K562 (cell line): Measurements from ENCODE around the gene MSS51. TPM values are rescaled to one million over a fixed set of nuclear protein-coding genes. Genes with fewer than 3 reads are reported as not detected.

Source experiments
- ATAC-seq: fragments of 200-7000 bp; cut with Tn5 transposase; 3 replicates; pipeline ENCODE4 v1.9.1; 2020; ENCODE audit warnings: moderate library complexity
- BruUV-seq: library from RNA; stranded (reverse); fragments of 400-500 nt; replicated peaks from 2 replicates; lab custom pipeline; 2021; lab: Mats Ljungman, UMichigan
- CTCF ChIA-PET: fragments of 300-600 bp; formaldehyde crosslinking; extraction: SDS; loops from one replicate; lab custom pipeline; 2021; ENCODE audit warnings: low intra/inter-chr PET ratio; lab: Yijun Ruan, JAX
- POLR2A ChIA-PET: fragments of 300-600, 350-650 bp; sonication (Branson Sonifier 250); formaldehyde crosslinking; extraction: SDS; loops from one replicate; lab custom pipeline; 2021; ENCODE audit warnings: antibody characterized with exemption, inconsistent platforms; lab: Yijun Ruan, JAX
- DNase-seq, 4 experiments: peaks; one replicate each; pipeline versions ENCODE4 v3.0.0 to v3.0.0-alpha.2; 2011 to 2018; ENCODE audit warnings: low spot score in 3 of 4, mixed read lengths in 3 of 4; ENCODE audit errors: extremely low read depth in 1 of 4
- FAIRE-seq: peaks from 2 replicates; lab custom pipeline; 2011; peaks lifted over from hg19 to GRCh38; lab: Jason Lieb, UNC
- H2AFZ ChIP-seq: 2 replicates; pipeline ENCODE4 v1.6.0; 2011; ENCODE audit warnings: low read depth, low read length, control low read depth, inconsistent platforms
- H3K27ac ChIP-seq: fragments of 200-600 bp; 3 replicates; pipeline ENCODE4 v1.8.0; 2011; ENCODE audit warnings: low read depth, mild to moderate bottlenecking, control low read depth, inconsistent platforms, low read length, moderate library complexity, mixed read lengths; ENCODE audit errors: extremely low read depth
- H3K27me3 ChIP-seq, 2 experiments: fragments of 300-600 bp in 1 of 2; 2 replicates in 1 of 2; 3 replicates in 1 of 2; pipeline versions ENCODE4 v1.6.0 to v1.8.0; 2011; ENCODE audit warnings: inconsistent platforms in 2 of 2, low read length in 2 of 2, mild to moderate bottlenecking in 1 of 2, mixed read lengths in 1 of 2, moderate library complexity in 1 of 2; ENCODE audit not compliant: control insufficient read depth in 2 of 2, insufficient read depth in 2 of 2
- H3K36me3 ChIP-seq: fragments of 300-600 bp; 3 replicates; pipeline ENCODE4 v1.8.0; 2011; ENCODE audit warnings: mild to moderate bottlenecking, low read length, inconsistent platforms; ENCODE audit not compliant: control insufficient read depth, insufficient read depth
- H3K4me1 ChIP-seq, 2 experiments: fragments of 200-600 bp in 1 of 2; replicated peaks in 1 of 2; 2 replicates in 1 of 2; 3 replicates in 1 of 2; pipeline versions ENCODE4 v1.5.1 to v1.8.0; 2011; ENCODE audit warnings: inconsistent platforms in 2 of 2, low read length in 2 of 2, mild to moderate bottlenecking in 1 of 2, mixed read lengths in 1 of 2, moderate library complexity in 1 of 2; ENCODE audit not compliant: control insufficient read depth in 2 of 2, insufficient read depth in 2 of 2
- H3K4me2 ChIP-seq: 2 replicates; pipeline ENCODE4 v1.6.1; 2011; ENCODE audit warnings: low read length, control low read depth, inconsistent platforms, mixed read lengths; ENCODE audit not compliant: insufficient read depth
- H3K4me3 ChIP-seq: fragments of 200-600 bp; sonication (generic), shearing (Covaris generic); 2 replicates; pipeline ENCODE4 v1.5.1; 2016; ENCODE audit warnings: control low read depth, inconsistent platforms
- H3K79me2 ChIP-seq: fragments of 200-600 bp; 3 replicates; pipeline ENCODE4 v1.8.0; 2011; ENCODE audit warnings: low read length, inconsistent platforms; ENCODE audit not compliant: control insufficient read depth, insufficient read depth
- H3K9ac ChIP-seq, 2 experiments: 2 replicates each; pipeline versions ENCODE4 v1.6.0 to v1.6.1; 2011; ENCODE audit warnings: low read depth in 2 of 2, low read length in 2 of 2, control low read depth in 1 of 2, inconsistent platforms in 1 of 2, mild to moderate bottlenecking in 1 of 2, mixed read lengths in 1 of 2; ENCODE audit not compliant: insufficient read depth in 1 of 2
- H3K9me1 ChIP-seq: one replicate; pipeline ENCODE4 v1.6.0; 2011; ENCODE audit warnings: inconsistent platforms, mild to moderate bottlenecking, low read length, moderate library complexity; ENCODE audit not compliant: control insufficient read depth, insufficient read depth
- H3K9me3 ChIP-seq: replicated peaks from 2 replicates; pipeline ENCODE4 v1.5.1; 2011; ENCODE audit warnings: low read depth, low read length, inconsistent platforms; ENCODE audit not compliant: control insufficient read depth, insufficient read depth
- H4K20me1 ChIP-seq: replicated peaks from 2 replicates; pipeline ENCODE4 v1.6.1; 2011; ENCODE audit warnings: low read length, inconsistent platforms, mixed read lengths; ENCODE audit not compliant: control insufficient read depth, insufficient read depth
- C11orf30 ChIP-seq: fragments of 450-650 bp; IDR thresholded peaks from 2 replicates; pipeline ENCODE4 v1.6.1; 2016; ENCODE audit warnings: low read depth, mild to moderate bottlenecking
- EHMT2 ChIP-seq: fragments of 450-650 bp; IDR thresholded peaks from 2 replicates; pipeline ENCODE4 v1.6.1; 2018; ENCODE audit warnings: antibody characterized with exemption
- MIER1 ChIP-seq: fragments of 450-650 bp; IDR thresholded peaks from 2 replicates; pipeline ENCODE4 v1.6.1; 2016; ENCODE audit warnings: antibody characterized with exemption, mild to moderate bottlenecking, low read depth
- SRF ChIP-seq, 2 experiments: fragments of 250-450, 450-650 bp in 1 of 2; sonication (Bioruptor Pico) in 1 of 2; sonication (generic) in 1 of 2; formaldehyde crosslinking; IDR thresholded peaks; 2 replicates each; pipeline versions ENCODE4 v1.5.0 to v1.5.1; 2020 to 2022; ENCODE audit warnings: mild to moderate bottlenecking in 1 of 2, missing genetic modification reagents in 1 of 2
- ZNF316 ChIP-seq: fragments of 450-650 bp; IDR thresholded peaks from 2 replicates; pipeline ENCODE4 v1.6.1; 2016
- ZNF76 ChIP-seq: fragments of 250-450 bp; sonication (Bioruptor Pico); IDR thresholded peaks from 2 replicates; pipeline ENCODE4 v1.4.0; 2020; ENCODE audit warnings: mild to moderate bottlenecking, moderate library complexity, borderline replicate concordance
- WGBS: fragments of 100-300 bp; shearing (Covaris generic); methylation state at CpG from one replicate; pipeline ENCODE4 v1.1.6; 2016; ENCODE audit warnings: low coverage, mixed read lengths; ENCODE audit not compliant: insufficient coverage; ENCODE audit errors: missing lambda C conversion rate; 5-methylcytosine and 5-hydroxymethylcytosine counted together
- in situ Hi-C: fragments of 300-500 bp; cut with MboI; formaldehyde crosslinking; loops from 4 replicates; pipeline ENCODE4 v1.15.0; 2018; ENCODE audit warnings: inconsistent platforms, mixed read lengths
- intact Hi-C: fragments of 100-400 bp; cut with micrococcal nuclease; formaldehyde crosslinking; loops from 2 replicates; pipeline ENCODE4 v1.14.2; 2022
- polyA plus RNA-seq, 8 experiments: library from polyadenylated mRNA; depleted of rRNA in 4 of 8; stranded (reverse) in 5 of 8; unstranded in 3 of 8; fragments of >200 nt; fragmentation: Nextera tagmentation in 2 of 8; fragmentation: Illumina TruSeq in 1 of 8; extraction: Ambion mirVana in 2 of 8; extraction: Trizol in 1 of 8; gene quantifications; 2 replicates each; pipeline versions ENCODE4 v1.2.1 to v1.2.3, GENCODE V29; 2011 to 2014; ENCODE audit warnings: inconsistent platforms in 1 of 8, missing spikeins in 1 of 8
- total RNA-seq, 7 experiments: library from RNA; depleted of rRNA in 6 of 7; stranded (reverse); fragments of >200 nt in 6 of 7; fragmentation: Illumina TruSeq in 2 of 7; extraction: Trizol in 2 of 7; gene quantifications; 2 replicates each; pipeline versions ENCODE4 v1.2.1 to v1.2.3, GENCODE V29; 2011 to 2021; ENCODE audit warnings: low replicate concordance in 1 of 7
- TF ChIP-seq, protein P1 (sequence below), 2 experiments: fragments of 450-650 bp; IDR thresholded peaks; 2 replicates each; pipeline ENCODE4 v1.6.1; 2018; ENCODE audit warnings: mild to moderate bottlenecking in 2 of 2, low read depth in 1 of 2; ENCODE audit not compliant: partially characterized antibody in 2 of 2
- TF ChIP-seq, protein P2 (sequence below), 2 experiments: fragments of 450-650 bp; formaldehyde crosslinking in 1 of 2; IDR thresholded peaks; 2 replicates each; pipeline versions ENCODE4 v1.4.0 to v1.6.1; 2014 to 2020; ENCODE audit warnings: mild to moderate bottlenecking in 2 of 2, borderline replicate concordance in 1 of 2, low read depth in 1 of 2

MSS51 gene
- total and polyA plus RNA-seq, 9 of the 15 experiments (the other 6 are each of a cell fraction or from before 2014, with no cell fraction given): 0.28 to 1.8 (median 1.2) TPM

GRCh38 chr10:73407495-73407894 is 25.9 kb downstream of the MSS51 start:
- ChIA-PET POLR2A (interaction anchor here (0.6 to 2.0 kb wide), 6 partner anchors 17 to 762 kb away, joined by 3 to 5 read pairs (median 4); partner anchors contain the start of gene DNAJC9), CTCF (no interaction called here)
- Histone ChIP-seq H3K4me1 (peaks cover 17 to 22% of the 10 kb centered on the region in 2 experiments), H3K79me2 (peaks cover 97% of the 10 kb centered on the region), H3K9ac (no peak overlapping the region), H3K36me3 (peaks cover 13% of the 10 kb centered on the region; the same call in 2 of the 3 replicates), H2AFZ (no peak overlapping the region), H3K4me2 (no peak overlapping the region), H3K4me3 (no peak overlapping the region), H3K9me1 (no peaks in the 10 kb centered on the region), H3K27ac (no peak overlapping the region), H3K27me3 (no peaks in the 10 kb centered on the region), H3K9me3 (no peaks in the 10 kb centered on the region), H4K20me1 (peaks cover 18% of the 10 kb centered on the region)
- FAIRE-seq: no peak
- in situ Hi-C loops (no loop called here), intact Hi-C loops (loop anchor here (10.0 kb wide), 1 partner anchor 237 kb away; the partner anchor contains the start of gene MYOZ1)
- DNase-seq: no peak
- ATAC-seq: no peak
- 44% methylated on average over 1 of the region's 1 CpG for WGBS
- BruUV-seq: no TSS peak
- TF ChIP-seq SRF (CRISPR knock-in tag; IDR thresholded peaks at IDR 0.05) (0 out of 4 replicates have a peak, but pooled peaks of 1 of the 2 experiments have one; percentile 27), ZNF76 (no peak), C11orf30 (peak; percentile 42; the same call in 1 of the 2 replicates), MIER1 (peak; percentile 90), EHMT2 (peak; percentile 94), ZNF316 (peak; percentile 13; the same call in 1 of the 2 replicates)
- TF ChIP-seq, protein P1, sequence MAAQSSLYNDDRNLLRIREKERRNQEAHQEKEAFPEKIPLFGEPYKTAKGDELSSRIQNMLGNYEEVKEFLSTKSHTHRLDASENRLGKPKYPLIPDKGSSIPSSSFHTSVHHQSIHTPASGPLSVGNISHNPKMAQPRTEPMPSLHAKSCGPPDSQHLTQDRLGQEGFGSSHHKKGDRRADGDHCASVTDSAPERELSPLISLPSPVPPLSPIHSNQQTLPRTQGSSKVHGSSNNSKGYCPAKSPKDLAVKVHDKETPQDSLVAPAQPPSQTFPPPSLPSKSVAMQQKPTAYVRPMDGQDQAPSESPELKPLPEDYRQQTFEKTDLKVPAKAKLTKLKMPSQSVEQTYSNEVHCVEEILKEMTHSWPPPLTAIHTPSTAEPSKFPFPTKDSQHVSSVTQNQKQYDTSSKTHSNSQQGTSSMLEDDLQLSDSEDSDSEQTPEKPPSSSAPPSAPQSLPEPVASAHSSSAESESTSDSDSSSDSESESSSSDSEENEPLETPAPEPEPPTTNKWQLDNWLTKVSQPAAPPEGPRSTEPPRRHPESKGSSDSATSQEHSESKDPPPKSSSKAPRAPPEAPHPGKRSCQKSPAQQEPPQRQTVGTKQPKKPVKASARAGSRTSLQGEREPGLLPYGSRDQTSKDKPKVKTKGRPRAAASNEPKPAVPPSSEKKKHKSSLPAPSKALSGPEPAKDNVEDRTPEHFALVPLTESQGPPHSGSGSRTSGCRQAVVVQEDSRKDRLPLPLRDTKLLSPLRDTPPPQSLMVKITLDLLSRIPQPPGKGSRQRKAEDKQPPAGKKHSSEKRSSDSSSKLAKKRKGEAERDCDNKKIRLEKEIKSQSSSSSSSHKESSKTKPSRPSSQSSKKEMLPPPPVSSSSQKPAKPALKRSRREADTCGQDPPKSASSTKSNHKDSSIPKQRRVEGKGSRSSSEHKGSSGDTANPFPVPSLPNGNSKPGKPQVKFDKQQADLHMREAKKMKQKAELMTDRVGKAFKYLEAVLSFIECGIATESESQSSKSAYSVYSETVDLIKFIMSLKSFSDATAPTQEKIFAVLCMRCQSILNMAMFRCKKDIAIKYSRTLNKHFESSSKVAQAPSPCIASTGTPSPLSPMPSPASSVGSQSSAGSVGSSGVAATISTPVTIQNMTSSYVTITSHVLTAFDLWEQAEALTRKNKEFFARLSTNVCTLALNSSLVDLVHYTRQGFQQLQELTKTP (IDR thresholded peaks at IDR 0.05; ENCODE audit: low read depth in 1 of 2, partially characterized antibody in 2 of 2): peak in 1 of 2 experiments; percentile 35
- TF ChIP-seq, protein P2, sequence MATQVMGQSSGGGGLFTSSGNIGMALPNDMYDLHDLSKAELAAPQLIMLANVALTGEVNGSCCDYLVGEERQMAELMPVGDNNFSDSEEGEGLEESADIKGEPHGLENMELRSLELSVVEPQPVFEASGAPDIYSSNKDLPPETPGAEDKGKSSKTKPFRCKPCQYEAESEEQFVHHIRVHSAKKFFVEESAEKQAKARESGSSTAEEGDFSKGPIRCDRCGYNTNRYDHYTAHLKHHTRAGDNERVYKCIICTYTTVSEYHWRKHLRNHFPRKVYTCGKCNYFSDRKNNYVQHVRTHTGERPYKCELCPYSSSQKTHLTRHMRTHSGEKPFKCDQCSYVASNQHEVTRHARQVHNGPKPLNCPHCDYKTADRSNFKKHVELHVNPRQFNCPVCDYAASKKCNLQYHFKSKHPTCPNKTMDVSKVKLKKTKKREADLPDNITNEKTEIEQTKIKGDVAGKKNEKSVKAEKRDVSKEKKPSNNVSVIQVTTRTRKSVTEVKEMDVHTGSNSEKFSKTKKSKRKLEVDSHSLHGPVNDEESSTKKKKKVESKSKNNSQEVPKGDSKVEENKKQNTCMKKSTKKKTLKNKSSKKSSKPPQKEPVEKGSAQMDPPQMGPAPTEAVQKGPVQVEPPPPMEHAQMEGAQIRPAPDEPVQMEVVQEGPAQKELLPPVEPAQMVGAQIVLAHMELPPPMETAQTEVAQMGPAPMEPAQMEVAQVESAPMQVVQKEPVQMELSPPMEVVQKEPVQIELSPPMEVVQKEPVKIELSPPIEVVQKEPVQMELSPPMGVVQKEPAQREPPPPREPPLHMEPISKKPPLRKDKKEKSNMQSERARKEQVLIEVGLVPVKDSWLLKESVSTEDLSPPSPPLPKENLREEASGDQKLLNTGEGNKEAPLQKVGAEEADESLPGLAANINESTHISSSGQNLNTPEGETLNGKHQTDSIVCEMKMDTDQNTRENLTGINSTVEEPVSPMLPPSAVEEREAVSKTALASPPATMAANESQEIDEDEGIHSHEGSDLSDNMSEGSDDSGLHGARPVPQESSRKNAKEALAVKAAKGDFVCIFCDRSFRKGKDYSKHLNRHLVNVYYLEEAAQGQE (IDR thresholded peaks at IDR 0.05; ENCODE audit: borderline replicate concordance): peak; percentile 97
- TF ChIP-seq, protein P2 (CRISPR knock-in tag; IDR thresholded peaks at IDR 0.05; ENCODE audit: low read depth): no peak
